A549 (cell line): ENCODE data around the gene GRM5.

Source experiments
- HMGXB4 ChIP-seq: fragments of 250-450 bp; sonication (Bioruptor Pico); IDR thresholded peaks from 2 replicates; pipeline ENCODE4 v1.5.0; 2021; ENCODE audit warnings: mild to moderate bottlenecking, moderate library complexity, borderline replicate concordance
- NR3C1 ChIP-seq: fragments of >200 bp; sonication (Bioruptor Twin); formaldehyde crosslinking; IDR thresholded peaks from 3 replicates; pipeline ENCODE4 v1.6.1; 2017
- POLR2A ChIP-seq: IDR thresholded peaks from 2 replicates; pipeline ENCODE4 v1.6.1; 2012; ENCODE audit warnings: mild to moderate bottlenecking, low read length
- SMC3 ChIP-seq: fragments of >200 bp; sonication (Bioruptor Twin); formaldehyde crosslinking; IDR thresholded peaks from 3 replicates; pipeline ENCODE4 v1.6.1; 2018; ENCODE audit warnings: inconsistent platforms
- USF2 ChIP-seq: fragments of 450-650 bp; IDR thresholded peaks from 2 replicates; pipeline ENCODE4 v1.6.1; 2014; ENCODE audit warnings: antibody characterized with exemption

- TF ChIP-seq USF2 (no peak), HMGXB4 (CRISPR knock-in tag) (no peak), NR3C1 (no peak), SMC3 (no peak), POLR2A (no peak)
Observed at GRCh38 chr11:88531831-88532230, 534.0 kb downstream of the GRM5 start.
